ENCODE data around the gene ZMPSTE24. TPM values are rescaled to one million over a fixed set of nuclear protein-coding genes. Genes with fewer than 3 reads are reported as not detected.

Gene ZMPSTE24
- total RNA-seq, 1 donor from 2014 or later: 68.4 TPM

DNA sequence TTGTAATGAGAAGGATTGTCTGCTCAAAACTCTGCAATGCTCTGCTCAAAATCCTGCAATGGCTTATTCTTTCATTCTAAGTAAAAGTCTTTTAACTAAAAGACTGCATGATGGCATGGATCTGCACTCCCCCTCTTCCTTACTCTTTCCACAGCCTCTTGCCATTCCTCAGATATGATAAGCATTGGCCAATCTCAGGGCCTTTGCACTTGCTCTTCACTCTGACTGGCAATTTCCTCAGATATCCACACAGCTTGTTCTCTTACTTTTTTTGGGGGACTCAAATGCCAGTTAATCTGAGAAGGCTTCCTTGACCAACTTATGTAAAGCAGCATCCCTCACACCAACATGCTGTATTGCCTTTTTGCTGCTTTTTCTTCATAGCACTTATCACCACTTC lies 2.8 kb upstream of the ZMPSTE24 start:
- no peak for FAIRE-seq
- TF ChIP-seq, protein P1, sequence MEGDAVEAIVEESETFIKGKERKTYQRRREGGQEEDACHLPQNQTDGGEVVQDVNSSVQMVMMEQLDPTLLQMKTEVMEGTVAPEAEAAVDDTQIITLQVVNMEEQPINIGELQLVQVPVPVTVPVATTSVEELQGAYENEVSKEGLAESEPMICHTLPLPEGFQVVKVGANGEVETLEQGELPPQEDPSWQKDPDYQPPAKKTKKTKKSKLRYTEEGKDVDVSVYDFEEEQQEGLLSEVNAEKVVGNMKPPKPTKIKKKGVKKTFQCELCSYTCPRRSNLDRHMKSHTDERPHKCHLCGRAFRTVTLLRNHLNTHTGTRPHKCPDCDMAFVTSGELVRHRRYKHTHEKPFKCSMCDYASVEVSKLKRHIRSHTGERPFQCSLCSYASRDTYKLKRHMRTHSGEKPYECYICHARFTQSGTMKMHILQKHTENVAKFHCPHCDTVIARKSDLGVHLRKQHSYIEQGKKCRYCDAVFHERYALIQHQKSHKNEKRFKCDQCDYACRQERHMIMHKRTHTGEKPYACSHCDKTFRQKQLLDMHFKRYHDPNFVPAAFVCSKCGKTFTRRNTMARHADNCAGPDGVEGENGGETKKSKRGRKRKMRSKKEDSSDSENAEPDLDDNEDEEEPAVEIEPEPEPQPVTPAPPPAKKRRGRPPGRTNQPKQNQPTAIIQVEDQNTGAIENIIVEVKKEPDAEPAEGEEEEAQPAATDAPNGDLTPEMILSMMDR (IDR thresholded peaks at IDR 0.05; ENCODE audit: insufficient read depth, low read length, severe bottlenecking): no peak

GRCh38 chr1:40256401-40257084 lies 1.5 kb upstream of the ZMPSTE24 start:
- no peaks in the 10 kb centered on the region for H3K27me3 ChIP-seq (ENCODE audit: control insufficient read depth, insufficient read depth, low read length)
- peaks cover 7% of the 10 kb centered on the region for H3K36me3 ChIP-seq (ENCODE audit: control insufficient read depth, insufficient read depth, low read length)
- FAIRE-seq: no peak
- H3K4me3 ChIP-seq (ENCODE audit: low read depth, low read length): peak overlapping the region; percentile 84
- TF ChIP-seq, protein P1 (IDR thresholded peaks at IDR 0.05; ENCODE audit: insufficient read depth, low read length, severe bottlenecking): no peak
- DNase-seq (ENCODE audit: low read depth): no peak

More for the DNA sequence above, 2.8 kb upstream of the ZMPSTE24 start:
- Histone ChIP-seq H3K27me3 (ENCODE audit: control insufficient read depth, insufficient read depth, low read length) (no peaks in the 10 kb centered on the region), H3K4me3 (ENCODE audit: low read depth, low read length) (no peak overlapping the region), H3K36me3 (ENCODE audit: control insufficient read depth, insufficient read depth, low read length) (peaks cover 4% of the 10 kb centered on the region)
- DNase-seq (ENCODE audit: low read depth): no peak

GRCh38 chr1:40257313-40257687 lies 736 bp upstream of the ZMPSTE24 start:
- DNase-seq (ENCODE audit: low read depth) (peak; percentile 61), FAIRE-seq (no peak)
- TF ChIP-seq, protein P1 (IDR thresholded peaks at IDR 0.05; ENCODE audit: insufficient read depth, low read length, severe bottlenecking): no peak
- Histone ChIP-seq H3K36me3 (ENCODE audit: control insufficient read depth, insufficient read depth, low read length) (peaks cover 7% of the 10 kb centered on the region), H3K27me3 (ENCODE audit: control insufficient read depth, insufficient read depth, low read length) (no peaks in the 10 kb centered on the region), H3K4me3 (ENCODE audit: low read depth, low read length) (peak overlapping the region; percentile 84)

GRCh38 chr1:40258445-40258769 lies 371 bp downstream of the ZMPSTE24 start:
- DNase-seq (ENCODE audit: low read depth): peak; percentile 17
- peaks cover 7% of the 10 kb centered on the region for H3K36me3 ChIP-seq (ENCODE audit: control insufficient read depth, insufficient read depth, low read length)
- no peaks in the 10 kb centered on the region for H3K27me3 ChIP-seq (ENCODE audit: control insufficient read depth, insufficient read depth, low read length)
- H3K4me3 ChIP-seq (ENCODE audit: low read depth, low read length): peak overlapping the region; percentile 84
- no peak for FAIRE-seq
- TF ChIP-seq, protein P1 (IDR thresholded peaks at IDR 0.05; ENCODE audit: insufficient read depth, low read length, severe bottlenecking): no peak

DNA sequence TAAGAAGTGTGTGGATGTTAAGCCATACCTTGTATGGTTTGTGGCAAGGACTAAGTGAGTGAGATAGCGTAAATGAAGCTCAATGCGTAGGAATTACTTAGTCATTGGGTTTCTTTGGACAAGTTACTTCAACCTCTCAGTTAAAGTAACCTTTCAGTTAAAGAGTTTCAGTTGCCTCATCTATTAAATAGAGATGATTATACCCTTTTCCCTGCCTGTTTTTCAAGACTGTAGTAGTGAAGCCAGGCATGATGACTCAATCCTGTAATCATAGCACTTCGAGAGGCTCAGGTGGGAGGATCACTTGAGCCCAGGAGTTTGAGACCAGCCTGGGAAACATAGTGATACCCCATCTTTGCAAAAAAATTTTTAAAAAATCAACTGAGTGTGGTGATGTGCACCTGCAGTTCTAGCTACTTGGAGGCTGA lies 6.3 kb downstream of the ZMPSTE24 start:
- H3K27me3 ChIP-seq (ENCODE audit: control insufficient read depth, insufficient read depth, low read length): no peaks in the 10 kb centered on the region
- peaks cover 8% of the 10 kb centered on the region for H3K36me3 ChIP-seq (ENCODE audit: control insufficient read depth, insufficient read depth, low read length)
- DNase-seq (ENCODE audit: low read depth): peak; percentile 68
- FAIRE-seq: no peak
- no peak overlapping the region for H3K4me3 ChIP-seq (ENCODE audit: low read depth, low read length)
- TF ChIP-seq, protein P1 (IDR thresholded peaks at IDR 0.05; ENCODE audit: insufficient read depth, low read length, severe bottlenecking): no peak

DNA sequence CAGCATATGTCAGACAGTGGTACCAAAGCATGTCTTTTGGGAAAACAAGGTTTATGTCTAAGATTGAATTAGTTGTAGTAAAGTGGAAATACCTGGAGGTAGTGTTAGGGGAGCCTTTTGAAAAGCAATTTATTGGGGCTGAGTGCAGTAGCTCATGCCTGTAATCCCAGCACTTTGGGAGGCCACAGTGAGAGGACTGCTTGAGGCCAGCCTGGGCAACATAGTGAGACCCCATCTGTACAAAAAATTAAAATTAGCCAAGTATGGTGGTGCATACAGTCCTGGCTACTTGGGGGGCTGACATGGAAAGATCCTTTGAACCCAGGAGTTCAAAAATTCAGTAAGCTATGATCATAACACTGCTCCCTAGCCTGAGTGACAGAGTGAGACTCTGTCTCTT lies 7.3 kb downstream of the ZMPSTE24 start:
- no peaks in the 10 kb centered on the region for H3K27me3 ChIP-seq (ENCODE audit: control insufficient read depth, insufficient read depth, low read length)
- DNase-seq (ENCODE audit: low read depth): no peak
- no peak for FAIRE-seq
- no peak overlapping the region for H3K4me3 ChIP-seq (ENCODE audit: low read depth, low read length)
- TF ChIP-seq, protein P1 (IDR thresholded peaks at IDR 0.05; ENCODE audit: insufficient read depth, low read length, severe bottlenecking): no peak
- peaks cover 3% of the 10 kb centered on the region for H3K36me3 ChIP-seq (ENCODE audit: control insufficient read depth, insufficient read depth, low read length)
